Panc1 (cell line): ENCODE data around the gene INO80D. TPM values are rescaled to one million over a fixed set of nuclear protein-coding genes. Genes with fewer than 3 reads are reported as not detected.

Experiments used
- ATAC-seq: fragments of 200-7000 bp; cut with Tn5 transposase; 2 replicates; pipeline ENCODE4 v1.9.1; 2020; ENCODE audit warnings: mild to moderate bottlenecking, moderate library complexity
- BruUV-seq: library from RNA; stranded (reverse); fragments of 400-500 nt; replicated peaks from 2 replicates; lab custom pipeline; 2021; lab: Mats Ljungman, UMichigan
- CTCF ChIA-PET: fragments of 300-600 bp; sonication (Branson Sonifier 250); formaldehyde crosslinking; loops from one replicate; lab custom pipeline; 2022; ENCODE audit warnings: antibody characterized with exemption; lab: Charles Lee
- POLR2A ChIA-PET: fragments of 300-600 bp; sonication (Branson Sonifier 250); formaldehyde crosslinking; loops from one replicate; lab custom pipeline; 2022; ENCODE audit warnings: antibody characterized with exemption; lab: Charles Lee
- DNase-seq: peaks from one replicate; pipeline ENCODE4 v3.0.0-alpha.2; 2010; ENCODE audit warnings: low read depth, low spot score
- H3K27ac ChIP-seq: 2 replicates; pipeline ENCODE4 v1.5.1; 2011; ENCODE audit warnings: mild to moderate bottlenecking, low read length, inconsistent platforms
- H3K27me3 ChIP-seq: fragments of 200-500 bp; sonication (Bioruptor generic); 2 replicates; pipeline ENCODE4 v1.6.0; 2014; ENCODE audit warnings: low read length, inconsistent platforms; ENCODE audit not compliant: control insufficient read depth, insufficient read depth
- H3K36me3 ChIP-seq: fragments of 200-500 bp; sonication (Bioruptor generic); 2 replicates; pipeline ENCODE4 v1.5.1; 2014; ENCODE audit warnings: inconsistent platforms, mild to moderate bottlenecking, low read length, moderate library complexity; ENCODE audit not compliant: control insufficient read depth, insufficient read depth
- H3K4me1 ChIP-seq: 2 replicates; pipeline ENCODE4 v1.5.1; 2011; ENCODE audit warnings: inconsistent platforms, mild to moderate bottlenecking, low read length, moderate library complexity; ENCODE audit not compliant: control insufficient read depth, insufficient read depth
- H3K4me3 ChIP-seq, 2 experiments: 2 replicates each; pipeline ENCODE4 v1.5.1; 2011 to 2012; ENCODE audit warnings: low read depth in 2 of 2, low read length in 2 of 2, mild to moderate bottlenecking in 2 of 2, inconsistent platforms in 1 of 2, moderate library complexity in 1 of 2
- H3K9me3 ChIP-seq: fragments of 200-500 bp; sonication (Bioruptor generic); 2 replicates; pipeline ENCODE4 v1.5.1; 2014; ENCODE audit warnings: low read depth, mild to moderate bottlenecking, inconsistent platforms, low read length, moderate library complexity; ENCODE audit not compliant: control insufficient read depth, insufficient read depth
- CTCF ChIP-seq: fragments of 450-650 bp; IDR thresholded peaks from 2 replicates; pipeline ENCODE4 v1.5.1; 2017; ENCODE audit warnings: mild to moderate bottlenecking
- POLR2AphosphoS5 ChIP-seq: IDR thresholded peaks from 2 replicates; pipeline ENCODE4 v1.6.1; 2012; ENCODE audit warnings: mild to moderate bottlenecking, low read depth, low read length, moderate library complexity
- REST ChIP-seq, 2 experiments: IDR thresholded peaks; 2 replicates each; pipeline ENCODE4 v1.6.1; 2011 to 2012; ENCODE audit warnings: low read depth in 2 of 2, control low read depth in 1 of 2, low read length in 1 of 2, mild to moderate bottlenecking in 1 of 2, moderate library complexity in 1 of 2; ENCODE audit not compliant: insufficient read depth in 1 of 2
- SIN3A ChIP-seq: IDR thresholded peaks from 2 replicates; pipeline ENCODE4 v1.6.1; 2012; ENCODE audit warnings: low read depth, mild to moderate bottlenecking, low read length, moderate library complexity, borderline replicate concordance; ENCODE audit not compliant: insufficient read depth
- TCF7L2 ChIP-seq: IDR thresholded peaks from 2 replicates; pipeline ENCODE4 v1.6.1; 2011; ENCODE audit warnings: mild to moderate bottlenecking, low read depth, low read length, inconsistent platforms
- in situ Hi-C: cut with HindIII; loops from 2 replicates; pipeline ENCODE4 v1.10.0; 2016; ENCODE audit warnings: low sequenced_read_pairs, low pct_unique_long_range_greater_than_20kb
- intact Hi-C: fragments of 100-400 bp; cut with micrococcal nuclease; formaldehyde crosslinking; loops from one replicate; pipeline ENCODE4 v1.10.0; 2022; ENCODE audit not compliant: unreplicated experiment
- total RNA-seq: library from RNA; stranded (reverse); gene quantifications from one replicate; pipeline ENCODE4 v1.2.1, GENCODE V29; 2021; ENCODE audit not compliant: unreplicated experiment

The INO80D gene
- total RNA-seq, 1 experiment from 2014 or later = 17.9 TPM

- no peak overlapping the region for H3K27ac ChIP-seq
- 0 out of 2 replicates have a peak, but pooled peaks cover 2% of the 10 kb centered on the region for H3K36me3 ChIP-seq
- in situ Hi-C loops (no loop called here), intact Hi-C loops (no loop called here)
- no TSS peak for BruUV-seq
- H3K27me3 ChIP-seq = no peaks in the 10 kb centered on the region
- no peak overlapping the region for H3K4me3 ChIP-seq
- TF ChIP-seq TCF7L2 (no peak), CTCF (no peak), SIN3A (no peak), POLR2AphosphoS5 (no peak), REST (IDR thresholded peaks at IDR 0.05; ENCODE audit: insufficient read depth in 1 of 2, low read depth in 2 of 2, low read length in 1 of 2) (no peak)
- POLR2A ChIA-PET = no interaction called here
- DNase-seq (no peak), ATAC-seq (no peak)
- no peaks in the 10 kb centered on the region for H3K4me1 ChIP-seq
- no peaks in the 10 kb centered on the region for H3K9me3 ChIP-seq
- CTCF ChIA-PET = interaction anchor here (0.6 kb wide), 1 partner anchor 102 kb away, joined by 3 read pairs; no protein-coding TSS in a partner anchor
Observed at GRCh38 chr2:206011795-206012194, 74.2 kb downstream of the INO80D start.

GRCh38 chr2:206011018-206011614 lies 74.9 kb downstream of the INO80D start:
- Histone ChIP-seq H3K27ac (no peak overlapping the region), H3K9me3 (no peaks in the 10 kb centered on the region), H3K27me3 (no peaks in the 10 kb centered on the region), H3K36me3 (0 out of 2 replicates have a peak, but pooled peaks cover 2% of the 10 kb centered on the region), H3K4me3 (no peak overlapping the region), H3K4me1 (no peaks in the 10 kb centered on the region)
- BruUV-seq = no TSS peak
- in situ Hi-C loops = no loop called here
- POLR2A ChIA-PET = no interaction called here
- DNase-seq = no peak
- TF ChIP-seq REST (IDR thresholded peaks at IDR 0.05; ENCODE audit: insufficient read depth in 1 of 2, low read depth in 2 of 2, low read length in 1 of 2) (no peak), POLR2AphosphoS5 (no peak), CTCF (no peak), SIN3A (no peak), TCF7L2 (no peak)
- no peak for ATAC-seq
- intact Hi-C loops = no loop called here
- CTCF ChIA-PET = no interaction called here
